ENCODE measurements around the gene YWHAG. TPM values are rescaled to one million over a fixed set of nuclear protein-coding genes. Genes with fewer than 3 reads are reported as not detected.

Gene YWHAG
- total and polyA plus RNA-seq, 9 of the 15 experiments (the other 6 are each of a cell fraction or from before 2014, with no cell fraction given): 30.4 to 246 (median 94.5) TPM

- no peak for TF ChIP-seq STAT6 (CRISPR knock-in tag; IDR thresholded peaks at IDR 0.05)
- TF ChIP-seq BRD9 (IDR thresholded peaks at IDR 0.05; ENCODE audit: low read depth, partially characterized antibody): no peak
- 0 out of 2 replicates have a peak, but pooled peaks have one; percentile 9 for TF ChIP-seq ZNF764 (CRISPR knock-in tag; IDR thresholded peaks at IDR 0.05; ENCODE audit: low read depth)
- no peak for TF ChIP-seq ZFPM2 (CRISPR knock-in tag; IDR thresholded peaks at IDR 0.05)
- peak; percentile 9; the same call in 1 of the 2 replicates for TF ChIP-seq XRCC5 (IDR thresholded peaks at IDR 0.05; ENCODE audit: low read depth, low read length)
- TF ChIP-seq ZNF175 (CRISPR knock-in tag; IDR thresholded peaks at IDR 0.05; ENCODE audit: low read depth): no peak
- no peak for TF ChIP-seq HEY1 (CRISPR knock-in tag; IDR thresholded peaks at IDR 0.05; ENCODE audit: borderline replicate concordance)
- TF ChIP-seq ZNF639 (CRISPR knock-in tag; conservative IDR thresholded peaks at IDR 0.05 in 1 of 2, IDR thresholded peaks at IDR 0.05 in 1 of 2): 0 out of 4 replicates have a peak, but pooled peaks of 1 of the 2 experiments have one; percentile 2
- 0 out of 2 replicates have a peak, but pooled peaks have one; percentile 2 for TF ChIP-seq THAP7 (CRISPR knock-in tag; IDR thresholded peaks at IDR 0.05)
- TF ChIP-seq JUN (IDR thresholded peaks at IDR 0.05; ENCODE audit: borderline replicate concordance, low read depth, low read length): no peak
- TF ChIP-seq JUN (CRISPR knock-in tag; IDR thresholded peaks at IDR 0.05; ENCODE audit: borderline replicate concordance): 0 out of 2 replicates have a peak, but pooled peaks have one; percentile 47
- 0 out of 2 replicates have a peak, but pooled peaks have one; percentile 40 for TF ChIP-seq ZNF143 (CRISPR knock-in tag; IDR thresholded peaks at IDR 0.05)
- TF ChIP-seq E2F6 (IDR thresholded peaks at IDR 0.05; ENCODE audit: borderline replicate concordance in 1 of 2, extremely low read depth in 1 of 2, insufficient read depth in 1 of 2, insufficient read length in 1 of 2, low read depth in 1 of 2, low read length in 1 of 2, poor library complexity in 1 of 2, severe bottlenecking in 1 of 2): no peak
Observed at GRCh38 chr7:76318488-76319353, 40.1 kb downstream of the YWHAG start (continued).
